ENCODE measurements around the gene SCN4A. TPM values are rescaled to one million over a fixed set of nuclear protein-coding genes. Genes with fewer than 3 reads are reported as not detected.

Gene SCN4A
- total RNA-seq, 1 donor = not detected

GRCh38 chr17:63940584-63940983 is 32.1 kb downstream of the SCN4A start:
- TF ChIP-seq, protein P1, sequence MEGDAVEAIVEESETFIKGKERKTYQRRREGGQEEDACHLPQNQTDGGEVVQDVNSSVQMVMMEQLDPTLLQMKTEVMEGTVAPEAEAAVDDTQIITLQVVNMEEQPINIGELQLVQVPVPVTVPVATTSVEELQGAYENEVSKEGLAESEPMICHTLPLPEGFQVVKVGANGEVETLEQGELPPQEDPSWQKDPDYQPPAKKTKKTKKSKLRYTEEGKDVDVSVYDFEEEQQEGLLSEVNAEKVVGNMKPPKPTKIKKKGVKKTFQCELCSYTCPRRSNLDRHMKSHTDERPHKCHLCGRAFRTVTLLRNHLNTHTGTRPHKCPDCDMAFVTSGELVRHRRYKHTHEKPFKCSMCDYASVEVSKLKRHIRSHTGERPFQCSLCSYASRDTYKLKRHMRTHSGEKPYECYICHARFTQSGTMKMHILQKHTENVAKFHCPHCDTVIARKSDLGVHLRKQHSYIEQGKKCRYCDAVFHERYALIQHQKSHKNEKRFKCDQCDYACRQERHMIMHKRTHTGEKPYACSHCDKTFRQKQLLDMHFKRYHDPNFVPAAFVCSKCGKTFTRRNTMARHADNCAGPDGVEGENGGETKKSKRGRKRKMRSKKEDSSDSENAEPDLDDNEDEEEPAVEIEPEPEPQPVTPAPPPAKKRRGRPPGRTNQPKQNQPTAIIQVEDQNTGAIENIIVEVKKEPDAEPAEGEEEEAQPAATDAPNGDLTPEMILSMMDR (IDR thresholded peaks at IDR 0.05; ENCODE audit: insufficient read depth, low read depth, low read length) = no peak
- H3K4me3 ChIP-seq (ENCODE audit: low read depth, low read length) = no peak overlapping the region
- no peak for DNase-seq (ENCODE audit: low read depth)

DNA sequence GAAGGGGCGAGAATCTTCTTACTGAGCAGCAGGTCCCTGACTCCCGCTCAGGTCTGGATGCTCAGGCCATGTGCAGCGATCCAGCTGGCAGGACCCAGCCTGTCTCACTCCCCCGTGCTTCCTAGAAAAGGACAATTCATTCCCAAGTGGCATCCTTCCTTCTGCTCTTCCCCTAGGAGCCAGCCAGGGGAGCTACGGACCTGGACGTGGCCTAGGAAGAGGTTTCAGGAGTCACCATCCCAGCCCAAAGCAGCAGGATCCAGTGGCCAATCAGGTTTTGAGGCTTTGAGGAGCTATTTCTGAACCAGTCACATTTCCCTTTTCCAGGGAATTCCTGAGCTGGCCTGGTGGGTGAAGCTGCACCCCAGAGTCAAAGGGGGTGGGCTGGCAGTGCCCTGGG is 32.8 kb downstream of the SCN4A start:
- TF ChIP-seq, protein P1 (IDR thresholded peaks at IDR 0.05; ENCODE audit: insufficient read depth, low read depth, low read length) = no peak
- no peak for DNase-seq (ENCODE audit: low read depth)

GRCh38 chr17:63939401-63939800 is 33.3 kb downstream of the SCN4A start:
- TF ChIP-seq, protein P1 (IDR thresholded peaks at IDR 0.05; ENCODE audit: insufficient read depth, low read depth, low read length) = no peak
- DNase-seq (ENCODE audit: low read depth) = no peak
- no peak overlapping the region for H3K4me3 ChIP-seq (ENCODE audit: low read depth, low read length)

More for the DNA sequence above, 32.8 kb downstream of the SCN4A start:
- no peak overlapping the region for H3K4me3 ChIP-seq (ENCODE audit: low read depth, low read length)

DNA sequence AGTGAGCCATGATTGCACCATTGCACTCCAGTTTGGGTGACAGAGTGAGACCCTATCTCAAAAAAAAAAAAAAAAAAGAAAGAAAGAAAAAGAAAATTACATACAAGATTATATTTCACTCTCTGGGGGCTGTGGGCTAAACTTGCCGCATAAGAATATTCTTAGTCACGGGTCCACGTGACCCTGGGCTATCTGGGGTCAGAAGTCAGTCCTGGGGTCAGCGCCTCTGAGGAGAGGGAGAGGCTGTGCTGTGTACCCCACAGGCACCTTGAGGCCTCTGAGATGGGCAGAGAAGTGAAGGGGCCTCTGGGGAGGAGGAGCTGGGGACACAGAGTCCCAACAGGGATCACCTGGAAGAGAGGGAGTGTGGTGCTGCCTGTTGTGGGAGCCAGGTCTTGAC is 34.8 kb downstream of the SCN4A start:
- DNase-seq (ENCODE audit: low read depth) = no peak
- H3K4me3 ChIP-seq (ENCODE audit: low read depth, low read length) = no peak overlapping the region
- TF ChIP-seq, protein P1 (IDR thresholded peaks at IDR 0.05; ENCODE audit: insufficient read depth, low read depth, low read length) = no peak

DNA sequence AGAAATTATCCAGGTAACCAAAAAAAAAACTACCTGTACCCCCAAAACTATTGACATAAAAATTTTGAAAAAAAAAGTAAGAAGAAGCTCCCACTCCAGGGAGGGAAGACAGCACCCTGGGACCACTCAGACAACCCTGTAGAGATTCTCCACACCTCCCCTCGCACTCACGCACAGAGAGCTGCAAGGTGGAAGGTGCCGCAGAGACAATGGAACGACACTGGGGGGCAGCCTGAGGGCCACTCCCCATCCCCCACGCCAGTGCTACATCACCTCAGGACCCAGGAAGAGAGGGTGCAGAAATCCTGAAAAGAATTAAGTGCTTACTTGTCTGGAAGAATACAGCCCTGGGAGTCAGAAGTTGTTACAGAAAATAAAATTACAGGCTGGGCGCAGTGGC is 35.4 kb downstream of the SCN4A start:
- DNase-seq (ENCODE audit: low read depth) = no peak
- H3K4me3 ChIP-seq (ENCODE audit: low read depth, low read length) = no peak overlapping the region
- TF ChIP-seq, protein P1 (IDR thresholded peaks at IDR 0.05; ENCODE audit: insufficient read depth, low read depth, low read length) = no peak

DNA sequence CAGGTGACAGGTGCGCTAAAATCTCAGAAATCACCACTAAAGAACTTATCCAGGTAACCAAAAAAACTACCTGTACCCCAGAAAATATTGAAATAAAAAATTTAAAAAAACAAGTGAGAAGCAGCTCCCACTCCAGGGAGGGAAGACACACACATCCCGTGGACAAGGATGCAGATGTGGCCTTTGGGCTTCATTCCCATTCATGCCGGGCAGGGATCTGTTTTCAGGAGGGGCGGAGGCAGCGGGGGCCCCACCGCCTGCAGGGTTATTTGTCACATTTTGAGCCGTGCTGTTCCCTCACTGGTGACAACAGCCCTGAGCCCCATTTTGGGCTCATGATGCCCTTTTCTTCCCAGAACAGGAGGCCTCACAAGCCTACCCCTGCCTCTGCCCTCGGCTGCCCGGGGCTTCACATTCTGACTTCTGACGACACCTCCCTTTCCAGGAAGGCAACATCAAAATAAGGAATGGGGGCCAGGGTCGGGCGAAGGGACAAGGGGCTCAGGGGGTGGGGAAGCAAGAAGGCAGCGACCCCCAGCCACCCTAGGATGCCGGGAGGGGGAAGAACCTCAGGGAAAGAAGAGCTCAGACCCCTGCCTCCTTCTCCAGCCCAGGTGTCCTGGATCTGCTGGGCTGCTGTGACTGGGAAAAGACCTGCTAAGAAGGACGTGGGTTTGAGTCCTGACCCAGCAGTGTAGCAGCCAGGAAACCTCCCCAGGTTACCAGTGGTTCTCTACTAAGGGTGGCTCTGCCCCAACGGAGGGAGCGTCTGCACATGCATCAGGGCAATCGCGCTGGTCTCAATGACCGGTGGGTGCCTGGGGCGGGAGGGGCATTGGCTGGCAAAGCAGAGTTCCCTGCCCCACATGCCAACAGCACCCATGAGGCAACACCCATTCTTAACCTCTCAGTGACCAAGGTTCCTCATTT is 38.3 kb downstream of the SCN4A start:
- TF ChIP-seq, protein P1 (IDR thresholded peaks at IDR 0.05; ENCODE audit: insufficient read depth, low read depth, low read length) = no peak
- H3K4me3 ChIP-seq (ENCODE audit: low read depth, low read length) = no peak overlapping the region
- DNase-seq (ENCODE audit: low read depth) = no peak
